ENCODE measurements around the gene CNTN4. TPM values are rescaled to one million over a fixed set of nuclear protein-coding genes. Genes with fewer than 3 reads are reported as not detected.

CNTN4 gene
- total RNA-seq, 1 donor from 2014 or later = 23.0 TPM

DNA sequence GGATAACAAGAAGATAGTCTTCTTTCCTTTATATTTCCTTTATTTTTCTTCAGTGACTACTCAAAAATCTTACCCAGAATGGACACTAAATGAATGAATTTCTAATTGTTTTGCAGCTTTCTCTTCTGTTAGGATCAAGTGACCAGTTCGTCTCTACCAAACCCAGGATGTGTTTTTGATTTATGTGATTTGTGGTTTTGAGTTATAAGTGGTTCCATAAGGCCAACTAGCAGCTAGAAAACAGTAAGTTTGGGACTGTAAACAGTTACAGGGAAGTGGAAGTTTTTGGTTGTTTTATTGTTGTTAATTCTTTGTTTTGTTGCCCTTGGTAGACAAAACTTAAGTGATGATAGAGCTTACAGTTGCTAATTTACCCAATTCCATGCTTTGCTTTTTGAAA, 555.0 kb downstream of the CNTN4 start:
- Mint-ChIP-seq H3K4me1 (ENCODE audit: low read depth, unreplicated experiment) (no peaks in the 10 kb centered on the region), H3K27ac (ENCODE audit: unreplicated experiment) (no peak overlapping the region), H3K9me3 (ENCODE audit: unreplicated experiment) (no peaks in the 10 kb centered on the region), H3K36me3 (ENCODE audit: unreplicated experiment) (peaks cover 9% of the 10 kb centered on the region), H3K27me3 (ENCODE audit: unreplicated experiment) (no peaks in the 10 kb centered on the region), H3K4me3 (ENCODE audit: unreplicated experiment) (no peak overlapping the region)
- no peak for DNase-seq
- TF ChIP-seq CTCF (IDR thresholded peaks at IDR 0.05; ENCODE audit: partially characterized antibody, unreplicated experiment) = no peak

DNA sequence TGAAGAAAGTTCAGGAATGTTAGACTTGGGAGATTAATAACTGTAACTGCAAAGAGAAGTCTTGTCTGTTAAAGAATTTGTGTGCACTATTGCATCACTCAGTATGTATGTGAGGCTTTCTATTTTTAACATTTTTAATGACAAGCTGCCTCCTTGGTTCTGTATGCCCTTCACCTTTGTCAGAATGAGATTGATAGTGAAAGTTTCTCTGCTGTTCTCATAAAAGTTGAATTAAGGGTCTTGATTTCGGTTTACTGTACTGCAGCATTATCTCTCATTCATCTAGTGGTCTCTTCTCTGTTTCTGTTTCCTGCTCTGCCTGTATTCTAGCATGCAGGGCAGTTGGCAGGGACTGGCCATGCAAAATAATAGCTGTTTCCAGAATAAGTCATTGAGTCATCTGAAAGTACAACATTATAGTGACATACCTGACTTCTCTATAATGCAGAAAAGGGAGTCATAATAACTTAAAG, 556.6 kb downstream of the CNTN4 start:
- TF ChIP-seq CTCF (IDR thresholded peaks at IDR 0.05; ENCODE audit: partially characterized antibody, unreplicated experiment) = no peak
- Mint-ChIP-seq H3K4me1 (ENCODE audit: low read depth, unreplicated experiment) (no peaks in the 10 kb centered on the region), H3K27me3 (ENCODE audit: unreplicated experiment) (no peaks in the 10 kb centered on the region), H3K4me3 (ENCODE audit: unreplicated experiment) (no peak overlapping the region), H3K27ac (ENCODE audit: unreplicated experiment) (no peak overlapping the region), H3K36me3 (ENCODE audit: unreplicated experiment) (no peaks in the 10 kb centered on the region), H3K9me3 (ENCODE audit: unreplicated experiment) (no peaks in the 10 kb centered on the region)
- no peak for DNase-seq

GRCh38 chr3:2656806-2657777, 558.4 kb downstream of the CNTN4 start:
- Mint-ChIP-seq H3K36me3 (ENCODE audit: unreplicated experiment) (no peaks in the 10 kb centered on the region), H3K4me1 (ENCODE audit: low read depth, unreplicated experiment) (no peaks in the 10 kb centered on the region), H3K27ac (ENCODE audit: unreplicated experiment) (no peak overlapping the region), H3K9me3 (ENCODE audit: unreplicated experiment) (no peaks in the 10 kb centered on the region), H3K4me3 (ENCODE audit: unreplicated experiment) (no peak overlapping the region), H3K27me3 (ENCODE audit: unreplicated experiment) (no peaks in the 10 kb centered on the region)
- DNase-seq = no peak
- TF ChIP-seq CTCF (IDR thresholded peaks at IDR 0.05; ENCODE audit: partially characterized antibody, unreplicated experiment) = no peak

GRCh38 chr3:2657971-2658370, 559.3 kb downstream of the CNTN4 start:
- Mint-ChIP-seq H3K36me3 (ENCODE audit: unreplicated experiment) (no peaks in the 10 kb centered on the region), H3K9me3 (ENCODE audit: unreplicated experiment) (no peaks in the 10 kb centered on the region), H3K27me3 (ENCODE audit: unreplicated experiment) (no peaks in the 10 kb centered on the region), H3K4me1 (ENCODE audit: low read depth, unreplicated experiment) (no peaks in the 10 kb centered on the region), H3K27ac (ENCODE audit: unreplicated experiment) (no peak overlapping the region), H3K4me3 (ENCODE audit: unreplicated experiment) (no peak overlapping the region)
- no peak for DNase-seq
- TF ChIP-seq CTCF (IDR thresholded peaks at IDR 0.05; ENCODE audit: partially characterized antibody, unreplicated experiment) = no peak

DNA sequence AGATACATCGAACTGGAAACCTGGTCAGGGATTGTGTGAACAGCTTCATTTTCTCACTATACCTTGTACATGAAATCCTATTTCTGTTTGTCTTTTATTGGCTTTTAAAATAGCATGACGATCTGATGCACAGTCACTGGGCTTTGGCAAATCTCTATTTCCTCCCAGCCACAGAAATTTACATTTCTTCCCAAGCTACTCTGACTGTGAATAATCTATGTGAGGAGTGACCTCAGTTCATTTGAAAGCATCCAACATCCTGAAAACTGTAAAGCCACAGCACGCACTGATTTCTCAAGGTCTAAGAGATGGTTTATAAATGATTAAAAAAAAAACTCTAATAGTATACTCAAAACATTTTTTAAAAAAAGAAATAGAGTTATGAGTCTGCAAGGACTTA, 561.2 kb downstream of the CNTN4 start:
- Mint-ChIP-seq H3K4me3 (ENCODE audit: unreplicated experiment) (no peak overlapping the region), H3K27ac (ENCODE audit: unreplicated experiment) (no peak overlapping the region), H3K27me3 (ENCODE audit: unreplicated experiment) (no peaks in the 10 kb centered on the region), H3K9me3 (ENCODE audit: unreplicated experiment) (no peaks in the 10 kb centered on the region), H3K36me3 (ENCODE audit: unreplicated experiment) (no peaks in the 10 kb centered on the region), H3K4me1 (ENCODE audit: low read depth, unreplicated experiment) (peaks cover 1% of the 10 kb centered on the region)
- TF ChIP-seq CTCF (IDR thresholded peaks at IDR 0.05; ENCODE audit: partially characterized antibody, unreplicated experiment) = no peak
- DNase-seq = no peak
